Breast epithelium (tissue), 4 donors: Measurements from ENCODE around the gene KCNJ6. TPM values are rescaled to one million over a fixed set of nuclear protein-coding genes. Genes with fewer than 3 reads are reported as not detected.

Experiments used
- DNase-seq, 2 donors: peaks; one replicate each; pipeline ENCODE4 v3.0.0-alpha.2; 2019; ENCODE audit warnings: low spot score in 2 of 2
- H3K27ac ChIP-seq, 2 donors: fragments of 200-600 bp; sonication (generic) in 1 of 2; one replicate each; pipeline ENCODE4 v1.5.1; 2016 to 2019; ENCODE audit warnings: mild to moderate bottlenecking in 1 of 2
- H3K27me3 ChIP-seq, 2 donors: fragments of 200-600 bp; sonication (generic) in 1 of 2; one replicate each; pipeline versions ENCODE4 v1.5.1 to v1.6.0; 2017 to 2019; ENCODE audit warnings: control low read depth in 1 of 2, mild to moderate bottlenecking in 1 of 2
- H3K36me3 ChIP-seq: fragments of 200-600 bp; one replicate; pipeline ENCODE4 v1.5.1; 2019
- H3K4me1 ChIP-seq, 2 donors: fragments of 200-600 bp; sonication (generic); one replicate each; pipeline ENCODE4 v1.5.1; 2016 to 2019; ENCODE audit warnings: control low read depth in 1 of 2
- H3K4me3 ChIP-seq, 3 donors: fragments of 200-600 bp; sonication (generic); 1 replicate in 2 of 3; 2 replicates in 1 of 3; pipeline ENCODE4 v1.5.1; 2016 to 2019; ENCODE audit warnings: mild to moderate bottlenecking in 3 of 3, moderate library complexity in 2 of 3
- H3K9me3 ChIP-seq, 2 donors: fragments of 200-600 bp; sonication (generic) in 1 of 2; one replicate each; pipeline ENCODE4 v1.5.1; 2016 to 2019; ENCODE audit warnings: control low read depth in 1 of 2
- POLR2A ChIP-seq: fragments of 450-650 bp; IDR thresholded peaks from one replicate; pipeline ENCODE4 v1.6.1; 2016; ENCODE audit warnings: antibody characterized with exemption, mild to moderate bottlenecking, moderate library complexity
- POLR2AphosphoS5 ChIP-seq, 3 donors: sonication (generic); formaldehyde crosslinking; IDR thresholded peaks; one replicate each; pipeline ENCODE4 v1.6.1; 2017; ENCODE audit warnings: antibody characterized with exemption in 3 of 3
- intact Hi-C: fragments of 100-400 bp; cut with DNase I; formaldehyde crosslinking; loops from one replicate; pipeline ENCODE4 v1.15.1; 2023; ENCODE audit warnings: low total_unique reads
- total RNA-seq, 3 donors: library from RNA; depleted of rRNA; stranded (reverse); fragments of >200 nt; gene quantifications; one replicate each; pipeline ENCODE4 v1.1.0, GENCODE V29; 2016
- TF ChIP-seq, protein P1 (sequence below), 3 donors: fragments of 450-650 bp; IDR thresholded peaks; one replicate each; pipeline ENCODE4 v1.5.1; 2016 to 2017; ENCODE audit warnings: antibody characterized with exemption in 3 of 3, mild to moderate bottlenecking in 3 of 3, moderate library complexity in 3 of 3

Gene KCNJ6
- total RNA-seq, 3 donors from 2014 or later, result not detected

DNA sequence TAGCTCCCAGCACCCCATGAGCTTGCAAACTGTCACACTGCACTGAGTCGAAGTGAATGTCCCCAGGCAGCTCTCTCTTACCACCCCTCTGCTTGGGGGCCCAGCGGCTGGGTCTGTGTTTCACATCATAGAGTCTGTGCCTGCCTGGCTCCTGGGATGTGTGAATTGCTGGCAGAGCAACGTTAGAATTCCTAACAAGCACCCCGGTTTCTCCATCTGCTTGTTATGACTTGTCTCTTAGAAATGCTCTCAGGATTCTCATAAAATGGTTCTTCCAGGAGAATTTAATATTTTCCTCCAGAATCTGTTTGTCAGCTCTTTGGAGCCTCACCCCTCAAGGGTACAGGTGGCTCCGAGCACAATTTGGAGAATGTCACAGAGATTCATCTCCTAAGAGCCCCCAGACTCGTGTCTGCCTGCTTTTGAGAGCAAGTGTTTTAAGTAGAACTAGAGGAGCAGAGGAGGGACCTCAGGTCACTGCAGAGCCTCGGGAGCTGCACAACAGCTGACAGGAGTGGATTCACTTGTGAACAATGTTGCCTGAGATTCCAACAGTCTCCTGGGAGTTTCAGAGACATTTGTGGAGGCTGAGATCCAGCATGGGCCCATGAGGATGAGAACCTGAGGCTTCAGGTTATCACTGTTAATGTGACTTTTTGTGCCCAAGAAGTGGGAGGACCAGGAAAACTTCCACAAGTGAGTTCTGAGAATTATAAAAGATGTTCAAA is 131.5 kb downstream of the KCNJ6 start:
- Histone ChIP-seq H3K4me3 (no peak overlapping the region), H3K27me3 (no peaks in the 10 kb centered on the region), H3K4me1 (no peaks in the 10 kb centered on the region), H3K36me3 (no peaks in the 10 kb centered on the region), H3K27ac (no peak overlapping the region), H3K9me3 (peaks cover 0 to 14% of the 10 kb centered on the region in 2 donors)
- intact Hi-C loops, result no loop called here
- no peak for DNase-seq
- no peak for TF ChIP-seq POLR2AphosphoS5 (IDR thresholded peaks at IDR 0.05)
- TF ChIP-seq, protein P1, sequence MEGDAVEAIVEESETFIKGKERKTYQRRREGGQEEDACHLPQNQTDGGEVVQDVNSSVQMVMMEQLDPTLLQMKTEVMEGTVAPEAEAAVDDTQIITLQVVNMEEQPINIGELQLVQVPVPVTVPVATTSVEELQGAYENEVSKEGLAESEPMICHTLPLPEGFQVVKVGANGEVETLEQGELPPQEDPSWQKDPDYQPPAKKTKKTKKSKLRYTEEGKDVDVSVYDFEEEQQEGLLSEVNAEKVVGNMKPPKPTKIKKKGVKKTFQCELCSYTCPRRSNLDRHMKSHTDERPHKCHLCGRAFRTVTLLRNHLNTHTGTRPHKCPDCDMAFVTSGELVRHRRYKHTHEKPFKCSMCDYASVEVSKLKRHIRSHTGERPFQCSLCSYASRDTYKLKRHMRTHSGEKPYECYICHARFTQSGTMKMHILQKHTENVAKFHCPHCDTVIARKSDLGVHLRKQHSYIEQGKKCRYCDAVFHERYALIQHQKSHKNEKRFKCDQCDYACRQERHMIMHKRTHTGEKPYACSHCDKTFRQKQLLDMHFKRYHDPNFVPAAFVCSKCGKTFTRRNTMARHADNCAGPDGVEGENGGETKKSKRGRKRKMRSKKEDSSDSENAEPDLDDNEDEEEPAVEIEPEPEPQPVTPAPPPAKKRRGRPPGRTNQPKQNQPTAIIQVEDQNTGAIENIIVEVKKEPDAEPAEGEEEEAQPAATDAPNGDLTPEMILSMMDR (IDR thresholded peaks at IDR 0.05), result no peak
- TF ChIP-seq POLR2A, result no peak

DNA sequence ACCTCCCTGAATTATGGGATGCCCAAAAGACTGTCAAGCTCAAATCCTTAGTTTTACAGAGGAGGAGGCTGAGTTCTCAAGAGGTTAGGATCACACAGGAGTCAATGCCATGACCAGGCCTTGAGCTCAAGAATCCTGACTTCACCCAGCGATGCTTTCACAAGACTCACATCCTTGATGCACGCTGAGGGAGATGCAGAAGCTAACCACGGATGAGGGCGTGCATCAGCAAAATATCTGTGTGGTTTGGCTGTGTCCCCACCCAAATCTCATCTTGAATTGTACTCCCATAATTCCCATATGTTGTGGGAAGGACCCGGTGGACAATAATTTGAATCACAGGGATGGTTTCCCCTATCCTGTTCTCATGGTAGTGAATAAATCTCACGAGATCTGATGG is 133.2 kb downstream of the KCNJ6 start:
- no peak for DNase-seq
- no peak overlapping the region for H3K27ac ChIP-seq
- TF ChIP-seq, protein P1 (IDR thresholded peaks at IDR 0.05), result no peak
- no peak for TF ChIP-seq POLR2A
- no peak for TF ChIP-seq POLR2AphosphoS5 (IDR thresholded peaks at IDR 0.05)
- no peak overlapping the region for H3K4me3 ChIP-seq
- H3K36me3 ChIP-seq, result no peaks in the 10 kb centered on the region
- intact Hi-C loops, result no loop called here
- peaks cover 0 to 6% of the 10 kb centered on the region in 2 donors for H3K27me3 ChIP-seq
- H3K4me1 ChIP-seq, result no peaks in the 10 kb centered on the region
- peaks cover 0 to 14% of the 10 kb centered on the region in 2 donors for H3K9me3 ChIP-seq

DNA sequence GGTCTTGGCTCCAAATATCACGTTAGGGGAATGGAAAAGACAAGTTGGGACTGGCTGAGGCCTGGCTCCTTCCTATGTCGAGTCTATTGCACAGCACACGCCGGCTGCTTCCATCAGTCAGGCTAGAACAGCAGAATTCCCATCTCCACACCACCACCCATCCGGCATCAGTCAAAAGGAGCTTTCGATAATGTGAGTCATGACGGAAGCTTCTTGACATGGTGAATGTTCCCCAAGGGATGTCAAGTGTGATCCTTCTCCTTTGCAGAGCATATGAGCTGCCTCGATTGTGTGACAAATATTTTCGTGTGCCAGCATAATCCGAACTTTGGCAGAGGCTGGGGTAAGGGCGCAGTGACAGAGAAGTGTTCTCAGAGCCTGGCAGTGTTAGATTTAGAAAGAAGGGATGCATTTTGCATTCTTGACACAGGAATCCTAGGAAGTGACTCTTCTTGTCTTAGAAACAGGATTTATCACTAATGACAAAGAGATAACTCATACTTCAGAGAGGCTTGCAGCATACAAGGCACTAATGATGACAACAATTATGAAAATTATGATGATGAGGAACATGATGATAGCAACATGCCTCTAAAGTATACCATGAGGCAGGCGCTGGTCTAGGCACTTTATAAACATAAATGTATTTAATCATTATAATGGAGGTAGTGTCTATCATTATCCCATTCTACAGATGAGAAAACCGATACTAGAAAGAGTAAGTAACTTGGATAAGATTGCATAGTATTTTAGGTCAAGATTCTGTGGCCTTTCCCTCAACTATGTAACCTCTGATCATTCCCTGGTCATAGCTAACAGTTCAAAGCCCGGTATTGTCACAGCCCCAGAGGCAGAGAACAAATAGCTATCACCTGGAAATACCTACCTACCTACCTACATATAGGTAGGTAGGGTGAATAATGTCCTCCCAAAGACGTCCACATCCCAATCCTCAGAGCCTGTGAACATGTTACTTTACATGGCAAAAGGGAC is 135.0 kb downstream of the KCNJ6 start:
- no peak for DNase-seq
- Histone ChIP-seq H3K4me1 (no peaks in the 10 kb centered on the region), H3K27me3 (peaks cover 0 to 6% of the 10 kb centered on the region in 2 donors), H3K9me3 (peaks cover 0 to 14% of the 10 kb centered on the region in 2 donors), H3K27ac (no peak overlapping the region), H3K4me3 (no peak overlapping the region), H3K36me3 (no peaks in the 10 kb centered on the region)
- intact Hi-C loops, result no loop called here
- TF ChIP-seq POLR2A, result no peak
- TF ChIP-seq, protein P1 (IDR thresholded peaks at IDR 0.05), result no peak
- TF ChIP-seq POLR2AphosphoS5 (IDR thresholded peaks at IDR 0.05), result no peak

DNA sequence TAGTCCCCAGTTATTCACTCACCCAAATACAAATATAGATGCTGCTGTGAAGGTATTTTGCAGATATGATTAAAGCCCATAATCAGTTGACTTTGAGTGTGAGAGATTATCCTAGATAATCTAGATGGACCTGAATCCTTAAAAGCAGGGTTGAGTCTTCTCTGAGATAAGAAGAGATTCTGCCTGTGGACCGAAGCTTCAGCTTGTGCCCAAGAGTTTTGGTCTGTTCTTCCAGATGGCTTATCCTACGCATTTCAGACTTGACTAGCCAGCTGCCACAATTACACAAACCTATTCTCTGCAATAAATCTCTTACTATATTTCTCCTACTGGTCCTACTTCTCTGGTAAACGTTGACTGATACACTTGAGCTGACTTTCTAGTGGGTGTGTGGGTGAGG is 145.1 kb downstream of the KCNJ6 start:
- no peaks in the 10 kb centered on the region for H3K4me1 ChIP-seq
- no peak overlapping the region for H3K27ac ChIP-seq
- H3K9me3 ChIP-seq, result no peaks in the 10 kb centered on the region
- no peaks in the 10 kb centered on the region for H3K27me3 ChIP-seq
- TF ChIP-seq, protein P1 (IDR thresholded peaks at IDR 0.05), result no peak
- no peak for TF ChIP-seq POLR2AphosphoS5 (IDR thresholded peaks at IDR 0.05)
- TF ChIP-seq POLR2A, result no peak
- no peak for DNase-seq
- H3K36me3 ChIP-seq, result no peaks in the 10 kb centered on the region
- no peak overlapping the region for H3K4me3 ChIP-seq
- intact Hi-C loops, result no loop called here

DNA sequence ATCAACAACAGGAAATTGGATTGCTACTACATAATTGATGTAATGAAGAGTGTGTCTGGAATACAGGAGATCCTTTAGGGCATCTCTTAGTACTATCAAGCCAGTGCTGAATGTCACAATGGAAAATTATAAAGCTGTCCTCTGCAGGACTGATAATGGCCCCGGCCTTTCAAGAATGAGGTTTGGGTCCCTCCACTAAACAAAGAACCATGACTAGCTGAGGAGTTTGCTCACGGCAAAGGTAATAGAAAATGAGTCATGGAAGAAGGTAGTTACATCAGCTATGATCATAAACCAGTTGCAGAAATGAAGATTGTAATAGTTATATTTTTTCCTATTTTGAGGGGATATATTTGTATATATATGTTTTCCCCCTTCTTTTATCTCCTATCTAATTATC is 145.8 kb downstream of the KCNJ6 start:
- no peaks in the 10 kb centered on the region for H3K36me3 ChIP-seq
- no peaks in the 10 kb centered on the region for H3K9me3 ChIP-seq
- no peak for DNase-seq
- no peaks in the 10 kb centered on the region for H3K4me1 ChIP-seq
- no peak overlapping the region for H3K27ac ChIP-seq
- H3K27me3 ChIP-seq, result no peaks in the 10 kb centered on the region
- intact Hi-C loops, result no loop called here
- TF ChIP-seq POLR2A, result no peak
- TF ChIP-seq, protein P1 (IDR thresholded peaks at IDR 0.05), result no peak
- no peak for TF ChIP-seq POLR2AphosphoS5 (IDR thresholded peaks at IDR 0.05)
- no peak overlapping the region for H3K4me3 ChIP-seq
